HG02623 (cell line): ENCODE data around the gene NDUFB2.
"Not testable (repeated sequence)": the region's sequence is repeated elsewhere in the genome, so short reads cannot be mapped to it uniquely, and the experiment has no call there.

ENCODE experiments used
- ATAC-seq: cut with Tn5 transposase; IDR thresholded peaks from one replicate; pipeline ENCODE4 v1.9.1; 2021; ENCODE audit warnings: moderate library complexity; ENCODE audit not compliant: unreplicated experiment

The NDUFB2 gene

GRCh38 chr7:140689199-140690152 lies 7.0 kb upstream of the NDUFB2 start:
- no peak for ATAC-seq

- ATAC-seq: no peak
Measured at GRCh38 chr7:140691376-140692045, 5.0 kb upstream of the NDUFB2 start.

- ATAC-seq: not testable (repeated sequence)
Measured at GRCh38 chr7:140693849-140694248, 2.7 kb upstream of the NDUFB2 start.

GRCh38 chr7:140694592-140694991 lies 1.9 kb upstream of the NDUFB2 start:
- no peak for ATAC-seq

- no peak for ATAC-seq
Measured at GRCh38 chr7:140695381-140695780, 1.1 kb upstream of the NDUFB2 start.

GRCh38 chr7:140696024-140696679 lies 356 bp upstream of the NDUFB2 start:
- ATAC-seq: no peak

GRCh38 chr7:140697447-140698143 lies 1.1 kb downstream of the NDUFB2 start:
- ATAC-seq: no peak

- ATAC-seq: no peak
Measured at GRCh38 chr7:140698477-140698876, 2.0 kb downstream of the NDUFB2 start.

GRCh38 chr7:140702774-140703173 lies 6.3 kb downstream of the NDUFB2 start:
- ATAC-seq: no peak

- no peak for ATAC-seq
Measured at GRCh38 chr7:140704205-140704604, 7.7 kb downstream of the NDUFB2 start.

- ATAC-seq: no peak
Measured at GRCh38 chr7:140707132-140707531, 10.6 kb downstream of the NDUFB2 start.

- ATAC-seq: not testable (repeated sequence)
Measured at GRCh38 chr7:140708764-140709163, 12.3 kb downstream of the NDUFB2 start.

- ATAC-seq: not testable (repeated sequence)
Measured at GRCh38 chr7:140712392-140712791, 15.9 kb downstream of the NDUFB2 start.

GRCh38 chr7:140714331-140715040 lies 18.0 kb downstream of the NDUFB2 start:
- no peak for ATAC-seq

GRCh38 chr7:140719721-140720120 lies 23.2 kb downstream of the NDUFB2 start:
- ATAC-seq: no peak

- ATAC-seq: no peak
Measured at GRCh38 chr7:140722254-140722653, 25.7 kb downstream of the NDUFB2 start.

- no peak for ATAC-seq
Measured at GRCh38 chr7:140723006-140723405, 26.5 kb downstream of the NDUFB2 start.

GRCh38 chr7:140723574-140723973 lies 27.1 kb downstream of the NDUFB2 start:
- ATAC-seq: no peak

- ATAC-seq: no peak
Measured at GRCh38 chr7:140724706-140725105, 28.2 kb downstream of the NDUFB2 start.

GRCh38 chr7:140726281-140726680 lies 29.8 kb downstream of the NDUFB2 start:
- ATAC-seq: no peak
